ENCODE measurements around the gene ITGB2.

ITGB2 gene

GRCh38 chr21:44862869-44863685 lies 57.6 kb downstream of the ITGB2 start:
- TF ChIP-seq CTCF (IDR thresholded peaks at IDR 0.05; ENCODE audit: control insufficient read depth, insufficient read depth, low read depth, low read length, missing control alignments): no peak
- no peak for DNase-seq (ENCODE audit: low read depth)
- no peak overlapping the region for H3K4me3 ChIP-seq (ENCODE audit: control insufficient read depth, low read depth, low read length)

GRCh38 chr21:44858791-44859190 lies 61.9 kb downstream of the ITGB2 start:
- TF ChIP-seq CTCF (IDR thresholded peaks at IDR 0.05; ENCODE audit: control insufficient read depth, insufficient read depth, low read depth, low read length, missing control alignments): no peak
- DNase-seq (ENCODE audit: low read depth): no peak
- H3K4me3 ChIP-seq (ENCODE audit: control insufficient read depth, low read depth, low read length): no peak overlapping the region

GRCh38 chr21:44858291-44858690 lies 62.4 kb downstream of the ITGB2 start:
- DNase-seq (ENCODE audit: low read depth): no peak
- TF ChIP-seq CTCF (IDR thresholded peaks at IDR 0.05; ENCODE audit: control insufficient read depth, insufficient read depth, low read depth, low read length, missing control alignments): no peak
- no peak overlapping the region for H3K4me3 ChIP-seq (ENCODE audit: control insufficient read depth, low read depth, low read length)

- no peak for TF ChIP-seq CTCF (IDR thresholded peaks at IDR 0.05; ENCODE audit: control insufficient read depth, insufficient read depth, low read depth, low read length, missing control alignments)
- no peak for DNase-seq (ENCODE audit: low read depth)
- H3K4me3 ChIP-seq (ENCODE audit: control insufficient read depth, low read depth, low read length): no peak overlapping the region
These were observed 63.4 kb downstream of the ITGB2 start for GRCh38 chr21:44857127-44857892.

- no peak overlapping the region for H3K4me3 ChIP-seq (ENCODE audit: control insufficient read depth, low read depth, low read length)
- no peak for TF ChIP-seq CTCF (IDR thresholded peaks at IDR 0.05; ENCODE audit: control insufficient read depth, insufficient read depth, low read depth, low read length, missing control alignments)
- DNase-seq (ENCODE audit: low read depth): no peak
These were observed 64.6 kb downstream of the ITGB2 start for GRCh38 chr21:44856131-44856530.

- H3K4me3 ChIP-seq (ENCODE audit: control insufficient read depth, low read depth, low read length): no peak overlapping the region
- no peak for TF ChIP-seq CTCF (IDR thresholded peaks at IDR 0.05; ENCODE audit: control insufficient read depth, insufficient read depth, low read depth, low read length, missing control alignments)
- DNase-seq (ENCODE audit: low read depth): no peak
These were observed 65.1 kb downstream of the ITGB2 start for GRCh38 chr21:44855572-44855971.
